Thyroid gland (tissue), 4 donors: Measurements from ENCODE around the gene DRC3.

Experiments
- CTCF ChIP-seq, 6 experiments: fragments of 200-600 bp in 3 of 6; fragments of 450-650 bp in 3 of 6; sonication (generic) in 3 of 6; IDR thresholded peaks; one replicate each; pipeline ENCODE4 v1.5.1; 2016 to 2019; ENCODE audit warnings: antibody characterized with exemption in 6 of 6, mild to moderate bottlenecking in 2 of 6, inconsistent platforms in 1 of 6, moderate library complexity in 1 of 6
- POLR2A ChIP-seq, 2 donors: fragments of 450-650 bp; IDR thresholded peaks; one replicate each; pipeline ENCODE4 v1.6.1; 2017; ENCODE audit warnings: antibody characterized with exemption in 2 of 2, mild to moderate bottlenecking in 2 of 2, moderate library complexity in 1 of 2

GRCh38 chr17:18017958-18018357, 45.3 kb downstream of the DRC3 start:
- TF ChIP-seq POLR2A (IDR thresholded peaks at IDR 0.05) (no peak), CTCF (IDR thresholded peaks at IDR 0.05) (no peak)
